Measurements from ENCODE around the gene PABPN1.

PABPN1 gene

DNA sequence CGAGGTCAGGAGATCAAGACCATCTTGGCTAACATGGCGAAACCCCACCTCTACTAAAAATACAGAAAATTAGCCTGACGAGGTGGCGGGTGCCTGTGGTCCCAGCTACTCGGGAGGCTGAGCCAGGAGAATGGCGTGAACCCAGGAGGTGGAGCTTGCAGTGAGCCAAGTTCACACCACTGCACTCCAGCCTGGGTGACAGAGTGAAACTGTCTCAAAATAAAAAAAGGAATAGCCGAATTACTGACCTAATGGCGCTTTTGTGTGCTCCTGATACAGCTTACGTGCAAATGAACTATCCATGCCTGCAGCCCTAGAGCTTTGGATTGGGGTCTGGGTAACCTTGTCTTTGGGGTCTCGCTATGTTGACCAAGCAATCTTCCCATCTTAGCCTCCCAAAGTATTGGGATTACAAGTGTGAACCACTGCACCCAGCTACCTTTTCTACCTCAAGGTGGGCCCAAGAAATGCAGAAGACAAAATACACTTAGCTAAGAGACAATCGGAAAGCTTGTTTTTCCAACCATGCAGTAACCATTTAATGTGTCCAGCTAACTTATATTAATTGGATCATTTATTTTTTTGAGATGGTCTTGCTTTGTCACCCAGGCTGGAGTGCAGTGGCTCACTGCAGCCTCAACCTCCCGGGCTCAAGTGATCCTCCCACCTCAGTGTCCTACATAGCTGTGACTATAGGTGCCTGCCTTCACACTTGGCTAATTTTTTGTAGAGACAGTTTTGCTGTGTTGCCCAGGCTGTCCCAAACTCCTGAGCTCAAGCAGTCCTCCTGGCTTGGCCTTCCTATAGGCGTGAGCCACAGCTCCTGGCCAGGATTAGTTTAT, 5.5 kb downstream of the PABPN1 start:
- H3K4me3 ChIP-seq (ENCODE audit: low read depth, low read length), result no peak overlapping the region

DNA sequence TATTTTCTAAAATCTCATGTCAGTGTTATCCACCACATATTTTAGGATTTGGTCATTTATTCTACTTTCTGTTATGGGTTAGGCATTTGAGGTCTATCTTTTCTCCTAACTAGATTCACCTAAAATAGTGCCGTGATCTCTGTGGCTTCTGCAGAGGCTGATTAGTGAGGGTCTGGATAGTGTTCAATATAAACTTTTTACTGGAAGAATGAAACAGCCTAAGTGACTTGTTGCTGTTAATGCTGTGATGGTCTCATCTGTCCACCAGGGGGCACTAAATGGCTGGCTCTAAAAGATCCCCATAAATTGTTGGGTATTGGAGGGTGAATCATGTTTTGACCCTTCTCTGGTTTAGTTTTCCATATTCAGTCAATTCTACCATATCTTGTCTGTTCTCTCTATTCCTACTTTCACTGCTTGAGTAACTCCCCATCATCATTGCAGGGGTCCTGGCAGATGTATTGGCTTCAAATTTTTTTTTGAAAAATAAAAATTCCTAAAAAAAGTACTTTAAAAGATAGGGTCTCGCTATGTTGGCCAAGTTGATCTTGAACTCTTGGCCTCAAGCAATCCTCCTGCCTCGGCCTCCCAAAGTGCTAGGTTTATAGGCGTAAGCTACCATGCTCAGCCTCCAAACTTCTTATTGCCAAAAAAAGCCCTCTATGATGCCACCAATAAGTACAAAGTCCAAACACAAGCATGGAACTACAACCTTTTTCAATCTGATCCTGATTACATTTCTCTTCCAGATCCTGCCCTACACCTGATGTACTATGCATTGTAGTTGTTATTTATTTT, 6.9 kb downstream of the PABPN1 start:
- no peak overlapping the region for H3K4me3 ChIP-seq (ENCODE audit: low read depth, low read length)

DNA sequence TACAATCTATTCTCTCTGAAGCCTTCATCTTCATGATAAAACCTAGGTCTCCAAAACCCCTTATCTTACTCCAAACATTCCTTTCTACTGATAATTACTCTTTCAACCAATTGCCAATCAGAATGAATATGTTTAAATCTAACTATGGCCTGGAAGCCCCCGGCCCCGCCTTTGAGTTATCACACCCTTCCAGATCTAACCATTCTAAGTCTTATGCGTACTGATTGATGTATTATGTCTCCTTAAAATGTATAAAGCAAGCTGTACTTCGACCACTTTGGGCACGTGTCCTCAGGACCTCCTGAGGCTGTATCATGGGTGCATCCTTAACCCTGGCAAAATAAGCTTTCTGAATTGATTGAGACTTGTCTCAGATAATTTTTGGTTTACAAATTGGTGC, 14.4 kb downstream of the PABPN1 start:
- H3K4me3 ChIP-seq (ENCODE audit: low read depth, low read length), result no peak overlapping the region

DNA sequence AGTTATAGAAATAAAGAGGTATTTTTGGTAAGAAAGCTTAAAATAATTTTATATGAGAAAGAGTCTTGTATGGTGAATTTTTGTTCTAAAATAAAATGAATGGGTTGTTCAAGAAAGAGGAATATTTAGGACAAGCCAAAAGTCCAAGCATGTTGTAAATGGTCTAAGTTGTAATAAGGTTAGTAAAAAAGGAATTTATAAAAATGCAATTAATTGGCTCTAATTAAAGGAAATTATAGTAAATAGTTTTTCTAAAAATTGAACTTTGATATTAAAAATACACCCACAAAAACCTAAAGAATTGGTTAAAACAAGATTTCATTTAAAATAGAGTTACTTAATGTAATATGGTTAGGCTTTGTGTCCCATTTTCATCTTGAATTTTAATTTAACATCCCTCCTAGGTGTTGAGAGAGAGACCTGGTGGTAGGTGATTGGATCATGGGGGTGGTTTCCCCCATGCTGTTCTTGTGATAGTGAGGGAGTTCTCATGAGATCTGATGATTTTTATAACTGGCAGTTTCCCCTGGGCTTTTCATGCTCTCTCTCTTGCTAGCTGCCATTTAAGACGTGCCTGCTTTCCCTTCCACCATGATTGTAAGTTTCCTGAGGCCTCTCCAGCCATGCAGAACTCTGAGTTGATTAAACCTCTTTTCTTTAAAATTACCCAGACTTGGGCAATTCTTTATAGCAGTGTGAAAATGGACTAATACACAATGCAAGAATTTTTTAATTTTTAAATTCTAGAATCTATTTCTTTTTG, 18.4 kb downstream of the PABPN1 start:
- H3K4me3 ChIP-seq (ENCODE audit: low read depth, low read length), result no peak overlapping the region

DNA sequence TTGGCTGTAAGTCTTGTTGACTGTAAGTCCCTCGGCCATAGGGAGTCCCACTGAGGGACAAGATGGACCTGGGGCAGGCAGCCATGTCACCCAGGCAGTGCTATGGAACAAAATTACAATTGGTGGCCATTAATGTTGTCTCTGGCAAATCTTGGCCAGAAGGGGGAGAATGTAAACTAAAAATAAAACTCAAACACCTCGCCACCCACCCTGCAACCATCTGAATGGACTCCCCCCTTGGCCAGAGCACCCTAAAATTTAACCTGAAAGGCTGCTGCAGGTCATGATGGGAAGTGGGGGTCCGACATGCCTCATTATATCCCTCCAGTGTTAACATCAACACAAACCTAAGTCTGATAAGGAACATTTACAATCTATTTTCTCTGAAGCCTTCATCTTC, 23.2 kb downstream of the PABPN1 start:
- H3K4me3 ChIP-seq (ENCODE audit: low read depth, low read length), result no peak overlapping the region

DNA sequence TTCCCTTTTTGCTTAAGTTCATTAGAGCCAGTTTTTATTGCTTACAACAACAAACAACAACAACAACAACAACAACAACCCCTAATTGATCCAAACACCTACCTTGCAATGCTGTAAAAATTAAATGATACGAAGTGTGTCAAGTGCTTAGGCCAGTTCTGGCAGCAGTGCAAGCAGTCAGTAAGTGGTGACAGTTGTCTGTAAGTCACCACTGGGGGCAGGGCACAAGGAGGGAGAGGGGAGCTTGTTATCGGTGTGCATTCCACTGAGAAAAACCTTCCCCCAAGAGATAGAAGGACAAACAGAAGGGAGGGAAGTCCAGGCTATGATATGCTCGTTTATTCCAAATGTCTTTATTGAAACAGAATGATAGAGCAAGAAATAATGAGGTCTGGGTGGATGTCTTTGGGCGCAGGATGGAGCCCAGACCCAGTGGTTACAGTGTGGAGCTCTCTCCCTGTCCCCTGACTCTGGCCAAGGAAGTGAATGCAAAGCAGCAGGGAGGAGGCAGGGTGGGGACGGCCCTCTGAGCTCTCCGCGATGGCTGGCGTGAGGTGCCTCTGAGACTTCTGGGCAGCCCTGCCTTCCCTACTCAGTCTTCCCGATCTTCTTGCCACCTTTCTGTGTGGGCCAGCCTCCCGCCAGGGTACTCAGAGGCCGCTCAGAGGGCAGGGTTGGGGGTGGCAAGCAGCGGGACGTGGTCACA, 24.9 kb downstream of the PABPN1 start:
- no peak overlapping the region for H3K4me3 ChIP-seq (ENCODE audit: low read depth, low read length)

DNA sequence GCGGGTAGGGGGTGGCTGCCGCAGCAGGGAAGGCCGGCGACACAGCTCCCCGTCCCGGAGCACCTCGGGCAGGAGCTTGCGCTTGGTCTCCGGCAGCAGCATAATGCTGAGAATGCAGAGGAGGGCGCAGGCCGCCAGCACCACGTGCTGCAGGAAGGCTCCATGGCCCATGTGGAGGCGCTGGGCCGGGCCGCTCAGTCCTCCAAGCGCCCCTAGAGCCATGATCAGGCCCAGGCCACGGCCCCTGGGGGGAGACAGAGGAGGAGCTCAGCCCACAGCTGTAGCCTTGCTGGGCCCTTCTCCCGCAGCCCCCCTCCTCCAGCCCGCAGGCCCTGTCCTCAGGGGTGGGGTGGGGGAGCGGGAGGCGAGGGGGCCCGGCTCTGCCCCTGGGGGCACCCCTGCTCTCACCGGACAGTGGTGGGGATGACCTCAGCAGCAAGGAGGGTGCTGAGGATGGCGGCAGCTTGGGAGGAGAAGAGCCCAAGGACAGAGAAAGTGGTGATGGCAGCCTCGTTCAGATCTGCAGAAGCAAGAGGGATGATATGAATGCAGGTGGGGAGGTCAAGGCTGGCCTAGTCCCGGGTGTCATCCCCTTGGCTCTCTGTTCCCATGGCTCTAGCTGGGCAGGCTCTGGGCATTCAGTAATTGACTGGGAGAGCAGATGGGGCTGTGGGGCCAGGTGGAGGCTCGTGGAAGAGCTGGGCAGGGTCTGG, 25.6 kb downstream of the PABPN1 start:
- H3K4me3 ChIP-seq (ENCODE audit: low read depth, low read length), result no peak overlapping the region

DNA sequence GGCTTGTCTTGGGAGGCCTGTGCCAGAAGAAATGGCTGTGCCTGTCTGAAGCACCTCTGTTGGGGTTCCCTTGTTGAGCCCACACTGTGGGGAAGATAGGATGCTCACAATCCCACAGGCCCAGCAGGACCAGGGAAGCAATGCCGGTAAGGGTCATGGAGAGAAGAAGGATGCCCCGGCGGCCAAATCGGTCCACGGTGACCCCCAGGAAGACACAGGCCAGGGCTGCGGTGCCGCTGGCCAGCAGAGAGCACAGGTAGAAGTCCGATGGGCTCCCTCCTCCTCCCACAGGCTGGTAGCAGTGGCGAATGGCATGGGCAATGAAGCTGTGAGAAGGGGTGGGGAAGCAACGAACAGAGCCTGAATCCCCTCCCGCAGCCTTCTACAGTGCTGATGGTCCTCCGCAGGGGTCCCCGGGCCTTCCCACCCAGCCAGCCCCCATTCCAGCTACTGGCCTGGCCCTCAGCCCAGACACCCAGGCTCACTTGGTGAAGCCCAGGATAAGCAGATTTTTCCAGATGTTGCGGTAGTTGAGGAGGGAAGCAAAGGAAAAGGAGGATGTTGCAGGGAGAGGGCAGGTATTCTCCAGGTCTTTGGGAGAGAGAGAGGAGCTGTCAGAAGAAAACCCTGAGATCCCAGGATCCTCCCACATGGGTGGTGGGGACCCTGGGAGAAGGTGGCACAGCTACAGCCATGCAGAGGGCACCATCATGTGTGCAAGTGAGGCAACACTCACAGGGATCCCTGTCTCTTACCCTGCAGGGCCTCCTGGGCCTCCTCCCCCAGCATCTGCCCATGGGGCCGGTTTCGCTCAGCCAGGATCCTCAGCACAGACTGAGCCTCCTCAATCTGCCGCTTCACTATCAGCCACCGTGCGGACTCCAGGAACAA, 26.4 kb downstream of the PABPN1 start:
- no peak overlapping the region for H3K4me3 ChIP-seq (ENCODE audit: low read depth, low read length)

DNA sequence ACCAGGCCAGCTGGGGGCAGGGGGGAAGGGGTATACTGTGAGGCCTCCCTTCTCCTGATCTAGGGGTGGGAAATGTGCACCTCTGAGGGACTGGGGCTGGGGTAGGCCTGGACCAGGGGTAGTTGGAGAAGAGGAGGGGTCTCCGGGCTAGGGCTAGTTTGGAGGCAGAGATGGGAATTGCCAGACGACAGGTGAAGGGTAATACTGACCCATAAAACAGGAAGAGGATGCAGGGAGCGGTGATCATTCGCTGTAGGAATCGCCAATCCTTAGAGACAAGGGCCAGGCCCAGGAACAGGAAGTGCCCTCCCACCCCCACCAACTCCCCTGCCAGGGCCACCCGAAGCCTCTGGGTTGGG, 27.0 kb downstream of the PABPN1 start:
- no peak overlapping the region for H3K4me3 ChIP-seq (ENCODE audit: low read depth, low read length)

DNA sequence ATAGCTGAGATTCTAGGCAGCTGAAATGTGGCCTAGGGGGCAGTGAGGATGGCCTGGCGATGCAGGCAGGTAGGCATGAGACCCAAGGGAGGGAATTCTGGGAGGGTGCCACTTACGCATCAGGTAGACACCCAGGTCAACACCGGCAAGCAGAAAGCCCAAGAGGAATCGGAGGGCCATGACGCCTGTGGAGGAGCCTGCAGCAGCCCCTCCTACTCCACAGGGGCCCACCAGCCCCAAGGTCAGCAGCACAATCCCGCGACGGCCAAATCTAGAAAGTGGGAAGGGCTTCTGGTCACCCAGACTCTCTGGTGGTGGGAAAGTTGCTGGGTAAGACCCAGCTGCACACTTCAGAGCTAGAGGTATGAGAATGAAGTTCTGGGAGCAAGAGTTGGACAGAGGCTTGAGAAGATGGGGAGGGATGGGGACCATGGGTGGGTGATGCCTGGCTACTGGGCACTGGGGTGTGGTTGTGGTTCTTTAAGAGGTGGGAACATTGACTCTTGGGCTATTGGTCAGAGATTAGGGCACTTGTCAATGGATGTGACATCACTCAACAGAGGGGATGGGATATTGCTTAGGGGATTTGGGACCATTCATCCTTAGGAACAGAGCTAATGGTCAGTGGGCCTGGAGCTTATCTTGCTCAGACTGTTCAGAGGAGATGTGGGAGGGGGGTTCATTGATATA, 28.0 kb downstream of the PABPN1 start:
- no peak overlapping the region for H3K4me3 ChIP-seq (ENCODE audit: low read depth, low read length)

DNA sequence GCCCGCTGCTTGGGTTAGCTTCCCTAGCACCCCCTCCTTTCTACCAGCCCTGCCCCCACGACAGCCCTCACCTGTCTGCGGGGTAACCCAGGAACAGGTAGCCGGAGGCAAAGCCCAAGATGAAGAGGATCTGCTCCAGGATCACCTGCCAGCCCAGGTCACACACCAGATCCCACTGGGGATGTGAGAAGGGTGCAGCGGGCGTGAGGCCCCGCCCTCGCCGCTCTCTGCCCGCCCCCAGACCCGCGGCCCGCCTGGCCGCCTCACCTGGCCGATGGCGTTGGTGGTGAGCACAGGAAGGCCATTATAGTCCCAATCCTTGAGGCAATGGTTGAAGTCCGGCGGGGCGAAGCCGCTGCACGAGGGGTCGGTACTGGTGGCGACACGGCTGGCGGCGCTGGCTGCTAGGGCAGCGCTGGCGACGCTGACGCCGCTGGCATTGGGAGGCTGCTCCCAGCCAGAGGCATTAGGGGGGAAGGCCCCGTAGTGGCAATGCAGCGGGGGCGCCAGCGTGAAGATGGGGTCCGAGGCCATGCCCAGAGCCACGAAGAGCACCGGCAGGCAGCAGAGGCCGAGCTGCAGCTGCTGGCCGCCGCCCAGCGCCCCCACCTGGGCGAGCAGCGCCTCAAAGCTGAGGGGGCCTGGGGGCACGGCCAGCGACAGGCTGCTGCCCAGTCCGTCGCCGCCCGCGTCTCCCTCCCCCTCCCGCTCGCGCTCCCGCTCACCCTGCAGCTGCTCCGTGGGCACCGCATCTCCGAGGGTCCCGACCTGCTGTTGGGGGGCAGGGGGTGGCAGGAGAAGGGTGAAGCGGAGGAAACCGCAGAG, 30.6 kb downstream of the PABPN1 start:
- peak overlapping the region; percentile 66 for H3K4me3 ChIP-seq (ENCODE audit: low read depth, low read length)

DNA sequence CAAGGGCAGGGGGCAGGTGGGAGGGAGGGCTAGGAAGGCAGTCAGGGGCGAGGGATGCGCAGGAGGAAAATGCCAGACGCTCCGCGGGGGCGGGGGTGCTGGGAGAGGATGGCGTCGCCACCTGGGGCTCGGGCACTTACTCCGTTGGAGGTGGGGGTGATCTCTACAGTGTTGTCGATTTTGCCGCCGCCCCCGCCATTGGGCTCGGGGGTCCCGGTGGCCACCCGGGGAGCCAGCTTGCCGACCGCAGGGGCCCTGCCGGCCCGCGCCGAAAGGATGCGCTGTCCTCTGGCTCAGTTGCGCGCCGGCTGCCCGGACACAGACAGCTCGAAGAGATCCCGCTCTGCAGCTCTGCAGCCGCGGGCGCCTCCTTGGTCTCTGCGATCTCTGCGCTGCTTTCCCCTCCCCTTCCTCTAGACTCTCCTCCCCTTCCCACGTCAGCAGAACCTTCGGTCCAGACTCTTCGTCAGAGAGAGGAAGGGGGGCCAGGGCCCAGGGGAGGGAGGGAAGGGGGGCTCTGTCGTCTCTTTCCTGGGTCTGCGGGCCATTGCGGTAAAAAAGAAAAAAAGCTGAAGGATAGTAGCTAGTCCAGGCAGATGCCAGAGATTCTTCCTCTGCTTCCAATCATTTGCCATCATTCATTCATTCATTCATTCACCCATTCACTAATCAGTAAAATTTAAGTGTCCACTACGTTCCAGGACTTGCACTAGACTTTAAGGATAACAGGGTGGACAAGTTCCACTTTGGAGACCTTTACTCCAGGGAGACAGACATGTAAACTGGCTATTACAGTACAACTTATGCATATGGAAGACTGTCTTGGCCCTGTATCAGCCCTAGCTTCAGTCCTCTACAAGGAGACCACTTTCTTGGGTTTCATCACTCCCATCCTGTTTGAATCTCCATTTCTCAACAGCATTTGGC, 31.5 kb downstream of the PABPN1 start, which contains the start of gene SLC22A17:
Gene SLC22A17, minus strand, starts transcription at position 382 of the 927 bp plus-strand sequence.
- H3K4me3 ChIP-seq (ENCODE audit: low read depth, low read length), result peak within 1 kb of the TSS; percentile 66

DNA sequence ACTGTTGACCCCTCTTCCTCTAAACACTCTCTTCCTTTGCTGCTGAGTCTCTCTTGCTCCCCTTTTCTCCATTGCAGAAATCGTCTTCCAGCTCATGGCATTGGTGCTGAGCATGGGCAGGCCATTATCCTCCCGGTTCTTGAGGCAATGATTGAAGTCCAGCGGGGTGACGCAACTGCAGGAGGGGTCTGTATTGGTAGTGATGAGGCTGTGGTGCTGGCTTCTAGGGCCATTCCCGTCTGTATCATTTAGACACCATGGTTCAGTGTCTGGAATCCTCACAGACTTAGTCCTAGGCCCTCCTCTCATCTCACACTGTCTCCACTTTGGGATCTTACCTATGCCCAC, 32.1 kb downstream of the PABPN1 start:
- H3K4me3 ChIP-seq (ENCODE audit: low read depth, low read length), result no peak overlapping the region

DNA sequence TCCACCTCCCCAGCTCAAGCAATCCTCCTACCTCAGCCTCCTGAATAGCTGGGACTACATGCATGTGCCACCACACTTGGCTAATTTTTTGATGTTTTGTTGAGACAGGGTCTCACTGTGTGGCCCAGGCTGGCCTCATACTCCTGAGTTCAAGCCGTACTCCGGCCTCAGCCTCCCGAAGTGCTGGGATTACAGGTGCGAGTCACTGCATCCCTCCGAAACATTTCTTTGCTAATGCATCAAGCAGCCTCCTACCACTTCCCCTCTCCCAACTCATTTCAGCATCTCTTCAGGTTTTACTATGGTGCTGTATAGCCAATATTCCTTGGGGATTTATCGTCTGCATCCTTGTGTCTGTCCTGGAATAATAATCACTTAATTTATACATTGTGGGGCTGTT, 33.7 kb downstream of the PABPN1 start:
- no peak overlapping the region for H3K4me3 ChIP-seq (ENCODE audit: low read depth, low read length)

DNA sequence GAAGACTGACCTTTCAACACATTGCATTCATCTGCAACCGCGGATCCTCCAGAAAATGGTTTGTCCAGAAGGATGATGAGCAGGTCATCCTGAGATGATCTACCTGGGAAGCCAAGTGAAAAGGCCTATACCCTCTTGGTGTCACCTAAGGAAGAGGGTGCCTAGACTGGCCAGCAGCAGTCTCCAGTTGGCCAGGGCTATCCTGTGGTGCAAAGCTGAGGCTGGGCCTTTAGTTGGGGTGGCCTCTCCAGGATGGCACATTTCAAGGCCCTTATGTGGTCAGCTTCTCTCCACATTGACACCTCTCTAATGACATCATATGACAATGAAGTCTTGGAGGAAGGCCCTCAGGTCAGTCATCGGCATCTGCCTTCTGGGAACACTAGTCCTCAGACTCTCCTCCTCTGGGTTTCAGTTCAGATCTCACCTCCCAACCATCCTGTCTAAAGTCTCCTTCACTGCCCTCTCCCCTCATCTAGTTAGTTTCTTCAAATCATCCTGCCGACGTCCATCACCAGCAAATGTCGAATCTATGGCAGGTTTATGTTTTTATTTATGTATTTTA, 34.7 kb downstream of the PABPN1 start:
- no peak overlapping the region for H3K4me3 ChIP-seq (ENCODE audit: low read depth, low read length)

DNA sequence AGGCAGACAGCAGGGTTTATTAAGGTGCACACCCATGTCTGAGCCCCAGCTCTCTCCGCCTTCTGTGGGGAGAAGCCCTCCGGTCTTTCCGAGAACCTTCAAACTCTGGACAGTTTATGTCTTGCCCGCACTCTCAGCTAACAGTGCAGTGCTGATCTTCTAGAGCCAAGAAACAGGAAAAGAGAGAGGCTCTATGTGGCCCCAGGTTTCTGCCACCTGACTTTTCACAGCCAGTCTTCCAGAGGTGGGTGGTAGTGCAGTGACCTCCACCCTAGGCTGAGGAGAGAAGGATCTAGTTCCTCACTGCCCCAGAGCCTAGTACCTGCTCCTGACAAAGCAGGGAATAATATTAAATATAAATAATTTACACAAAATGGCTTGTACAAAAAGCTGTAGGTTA, 35.4 kb downstream of the PABPN1 start:
- no peak overlapping the region for H3K4me3 ChIP-seq (ENCODE audit: low read depth, low read length)

DNA sequence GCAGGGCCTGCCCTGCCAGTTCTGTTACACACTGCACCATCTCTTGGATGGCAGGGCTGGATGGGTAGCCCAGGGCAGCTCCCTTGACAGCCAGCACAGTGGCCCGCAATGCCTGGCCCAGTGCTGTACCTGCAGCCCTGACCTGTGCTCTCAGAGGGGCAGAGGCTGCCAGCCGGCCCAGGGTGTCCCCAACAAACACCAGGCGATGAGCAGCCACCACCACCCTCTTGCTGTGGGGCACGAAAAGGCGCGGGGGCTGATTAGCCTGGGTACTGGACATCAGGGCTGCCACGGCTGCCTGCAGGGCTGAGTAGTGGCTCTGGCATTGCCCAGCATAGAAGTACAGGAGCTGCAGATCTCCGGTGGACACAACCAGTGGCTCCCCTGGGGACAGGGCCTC, 36.0 kb downstream of the PABPN1 start:
- H3K4me3 ChIP-seq (ENCODE audit: low read depth, low read length), result no peak overlapping the region

Measured in iPS-11a (cell line).